Rectal smooth muscle tissue (tissue), 1 donor: Measurements from ENCODE around the gene MVB12B.
"Not testable (repeated sequence)": the region's sequence is repeated elsewhere in the genome, so short reads cannot be mapped to it uniquely, and the experiment has no call there.

Experiments
- H3K27ac ChIP-seq: one replicate; pipeline ENCODE4 v1.7.0; 2013; ENCODE audit warnings: low read depth, low read length, inconsistent platforms
- H3K27me3 ChIP-seq: one replicate; pipeline ENCODE4 v1.7.0; 2013; ENCODE audit warnings: low read length; ENCODE audit not compliant: control insufficient read depth, insufficient read depth
- H3K36me3 ChIP-seq: one replicate; pipeline ENCODE4 v1.7.0; 2013; ENCODE audit warnings: low read length; ENCODE audit not compliant: control insufficient read depth, insufficient read depth
- H3K4me1 ChIP-seq: one replicate; pipeline ENCODE4 v1.7.0; 2013; ENCODE audit warnings: low read length; ENCODE audit not compliant: control insufficient read depth, insufficient read depth
- H3K4me3 ChIP-seq: one replicate; pipeline ENCODE4 v1.7.0; 2013; ENCODE audit warnings: low read length
- H3K9ac ChIP-seq: one replicate; pipeline ENCODE4 v1.7.0; 2013; ENCODE audit warnings: low read length

Gene MVB12B

GRCh38 chr9:126326228-126327005 is at the start of gene MVB12B:
MVB12B (plus strand) TSS chr9:126326829; CDS start chr9:126326930, 101 bp downstream.
- H3K4me3 ChIP-seq = peak within 1 kb of the TSS; percentile 86
- peak within 1 kb of the TSS; percentile 72 for H3K27ac ChIP-seq
- peaks cover 7% of the 10 kb centered on the region for H3K4me1 ChIP-seq
- H3K36me3 ChIP-seq = no peaks in the 10 kb centered on the region
- peak within 1 kb of the TSS; percentile 71 for H3K9ac ChIP-seq
- no peaks in the 10 kb centered on the region for H3K27me3 ChIP-seq

GRCh38 chr9:126283799-126284465 is 42.7 kb upstream of the MVB12B start:
- Histone ChIP-seq H3K4me3 (no peak overlapping the region), H3K9ac (no peak overlapping the region), H3K27me3 (no peaks in the 10 kb centered on the region), H3K4me1 (no peaks in the 10 kb centered on the region), H3K36me3 (no peaks in the 10 kb centered on the region), H3K27ac (no peak overlapping the region)

- H3K4me1 ChIP-seq, H3K36me3 ChIP-seq, H3K27ac ChIP-seq, H3K9ac ChIP-seq, H3K4me3 ChIP-seq, H3K27me3 ChIP-seq: not testable (repeated sequence)
Observed at GRCh38 chr9:126285652-126286051, 41.0 kb upstream of the MVB12B start.

- Histone ChIP-seq H3K36me3 (no peaks in the 10 kb centered on the region), H3K9ac (no peak overlapping the region), H3K27me3 (no peaks in the 10 kb centered on the region), H3K4me3 (no peak overlapping the region), H3K27ac (no peak overlapping the region), H3K4me1 (no peaks in the 10 kb centered on the region)
Observed at GRCh38 chr9:126287166-126287866, 39.3 kb upstream of the MVB12B start.

GRCh38 chr9:126290871-126291270 is 35.8 kb upstream of the MVB12B start:
- H3K4me1 ChIP-seq = no peaks in the 10 kb centered on the region
- no peak overlapping the region for H3K27ac ChIP-seq
- H3K36me3 ChIP-seq = no peaks in the 10 kb centered on the region
- no peak overlapping the region for H3K4me3 ChIP-seq
- H3K9ac ChIP-seq = no peak overlapping the region
- no peaks in the 10 kb centered on the region for H3K27me3 ChIP-seq

- no peak overlapping the region for H3K27ac ChIP-seq
- H3K4me1 ChIP-seq = no peaks in the 10 kb centered on the region
- H3K9ac ChIP-seq = no peak overlapping the region
- no peak overlapping the region for H3K4me3 ChIP-seq
- no peaks in the 10 kb centered on the region for H3K27me3 ChIP-seq
- H3K36me3 ChIP-seq = no peaks in the 10 kb centered on the region
Observed at GRCh38 chr9:126291925-126292324, 34.7 kb upstream of the MVB12B start.

- Histone ChIP-seq H3K9ac (no peak overlapping the region), H3K4me3 (no peak overlapping the region), H3K36me3 (no peaks in the 10 kb centered on the region), H3K4me1 (no peaks in the 10 kb centered on the region), H3K27me3 (no peaks in the 10 kb centered on the region), H3K27ac (no peak overlapping the region)
Observed at GRCh38 chr9:126292736-126293521, 33.7 kb upstream of the MVB12B start.

GRCh38 chr9:126293522-126293889 is 33.1 kb upstream of the MVB12B start:
- Histone ChIP-seq H3K27ac (no peak overlapping the region), H3K9ac (no peak overlapping the region), H3K4me3 (no peak overlapping the region), H3K27me3 (no peaks in the 10 kb centered on the region), H3K4me1 (no peaks in the 10 kb centered on the region), H3K36me3 (no peaks in the 10 kb centered on the region)

- Histone ChIP-seq H3K9ac (no peak overlapping the region), H3K27ac (no peak overlapping the region), H3K36me3 (no peaks in the 10 kb centered on the region), H3K4me1 (no peaks in the 10 kb centered on the region), H3K4me3 (no peak overlapping the region), H3K27me3 (no peaks in the 10 kb centered on the region)
Observed at GRCh38 chr9:126294331-126295081, 32.1 kb upstream of the MVB12B start.

- Histone ChIP-seq H3K27me3 (no peaks in the 10 kb centered on the region), H3K4me1 (no peaks in the 10 kb centered on the region), H3K9ac (no peak overlapping the region), H3K4me3 (no peak overlapping the region), H3K27ac (no peak overlapping the region), H3K36me3 (no peaks in the 10 kb centered on the region)
Observed at GRCh38 chr9:126295082-126295477, 31.5 kb upstream of the MVB12B start.

- Histone ChIP-seq H3K27me3 (no peaks in the 10 kb centered on the region), H3K27ac (no peak overlapping the region), H3K4me1 (no peaks in the 10 kb centered on the region), H3K4me3 (no peak overlapping the region), H3K36me3 (no peaks in the 10 kb centered on the region), H3K9ac (no peak overlapping the region)
Observed at GRCh38 chr9:126295516-126295915, 31.1 kb upstream of the MVB12B start.
